Measurements from ENCODE around the gene PCDHA11.
"Not testable (repeated sequence)": the region's sequence is repeated elsewhere in the genome, so short reads cannot be mapped to it uniquely, and the experiment has no call there.

The PCDHA11 gene, protein sequence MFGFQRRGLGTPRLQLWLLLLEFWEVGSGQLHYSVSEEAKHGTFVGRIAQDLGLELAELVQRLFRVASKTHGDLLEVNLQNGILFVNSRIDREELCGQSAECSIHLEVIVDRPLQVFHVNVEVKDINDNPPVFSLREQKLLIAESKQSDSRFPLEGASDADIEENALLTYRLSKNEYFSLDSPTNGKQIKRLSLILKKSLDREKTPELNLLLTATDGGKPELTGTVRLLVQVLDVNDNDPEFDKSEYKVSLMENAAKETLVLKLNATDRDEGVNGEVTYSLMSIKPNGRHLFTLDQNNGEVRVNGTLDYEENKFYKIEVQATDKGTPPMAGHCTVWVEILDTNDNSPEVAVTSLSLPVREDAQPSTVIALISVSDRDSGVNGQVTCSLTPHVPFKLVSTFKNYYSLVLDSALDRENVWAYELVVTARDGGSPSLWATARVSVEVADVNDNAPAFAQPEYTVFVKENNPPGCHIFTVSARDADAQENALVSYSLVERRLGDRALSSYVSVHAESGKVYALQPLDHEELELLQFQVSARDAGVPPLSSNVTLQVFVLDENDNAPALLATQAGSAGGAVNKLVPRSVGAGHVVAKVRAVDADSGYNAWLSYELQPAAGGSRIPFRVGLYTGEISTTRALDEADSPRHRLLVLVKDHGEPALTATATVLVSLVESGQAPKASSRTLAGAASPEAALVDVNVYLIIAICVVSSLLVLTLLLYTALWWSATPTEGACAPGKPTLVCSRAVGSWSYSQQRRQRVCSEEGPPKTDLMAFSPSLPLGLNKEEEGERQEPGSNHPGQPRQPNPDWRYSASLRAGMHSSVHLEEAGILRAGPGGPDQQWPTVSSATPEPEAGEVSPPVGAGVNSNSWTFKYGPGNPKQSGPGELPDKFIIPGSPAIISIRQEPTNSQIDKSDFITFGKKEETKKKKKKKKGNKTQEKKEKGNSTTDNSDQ

GRCh38 chr5:140868721-140869554, at the start of gene PCDHA11:
PCDHA11 (plus strand) TSS chr5:140868957; CDS start chr5:140869104, 147 bp downstream.
- ATAC-seq (replicated peaks; ENCODE audit: extremely low read depth, poor library complexity, severe bottlenecking) (no peak), DNase-seq (ENCODE audit: low spot score in 2 of 2) (no peak)
- no peaks in the 10 kb centered on the region for H3K9me3 Mint-ChIP-seq
- H3K36me3 Mint-ChIP-seq (ENCODE audit: insufficient read depth): no peaks in the 10 kb centered on the region
- H3K4me3 Mint-ChIP-seq: no peak within 1 kb of the TSS
- H3K4me1 Mint-ChIP-seq: no peaks in the 10 kb centered on the region
- H3K27ac Mint-ChIP-seq (ENCODE audit: low read depth): no peak within 1 kb of the TSS
- peaks cover 11% of the 10 kb centered on the region for H3K27me3 Mint-ChIP-seq

DNA sequence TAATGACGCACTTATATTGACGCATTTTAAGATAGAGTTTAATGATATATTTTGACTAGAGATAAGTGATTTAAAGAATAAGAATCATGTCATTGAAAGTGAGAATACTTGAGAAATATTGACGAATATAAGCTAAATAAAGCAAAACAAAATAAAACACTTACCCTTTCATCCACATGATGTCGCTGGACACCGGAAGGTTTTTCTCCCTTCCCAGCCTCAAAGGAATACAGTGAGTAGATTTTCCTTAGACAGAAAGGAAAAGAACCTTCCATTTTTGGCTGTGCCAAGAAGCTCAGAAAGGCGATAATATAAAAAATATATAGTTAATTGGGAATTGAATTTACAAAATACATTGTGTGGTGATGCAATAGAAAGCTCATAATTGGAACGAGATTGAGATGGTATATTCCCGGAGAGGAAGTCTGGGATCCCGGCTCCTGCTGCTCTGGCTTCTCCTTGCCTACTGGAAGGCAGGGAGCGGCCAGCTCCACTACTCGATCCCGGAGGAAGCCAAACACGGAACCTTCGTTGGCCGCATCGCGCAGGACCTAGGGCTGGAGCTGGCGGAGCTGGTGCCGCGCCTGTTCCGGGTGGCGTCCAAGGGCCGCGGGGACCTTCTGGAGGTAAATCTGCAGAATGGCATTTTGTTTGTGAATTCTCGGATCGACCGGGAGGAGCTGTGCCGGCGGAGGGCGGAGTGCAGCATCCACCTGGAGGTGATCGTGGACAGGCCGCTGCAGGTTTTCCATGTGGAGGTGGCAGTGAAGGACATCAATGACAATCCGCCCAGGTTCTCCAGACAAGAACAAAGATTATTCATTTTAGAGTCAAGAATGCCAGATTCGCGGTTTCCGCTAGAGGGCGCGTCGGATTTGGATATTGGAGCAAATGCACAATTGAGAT, 47.1 kb upstream of the PCDHA11 start, which contains the start of gene PCDHA5:
PCDHA5 (plus strand) TSS at position 239 of the 906 bp plus-strand sequence.
- no peak for DNase-seq (ENCODE audit: low spot score in 2 of 2)
- Mint-ChIP-seq H3K4me3 (no peak within 1 kb of the TSS), H3K27me3 (peaks cover 14% of the 10 kb centered on the region), H3K9me3 (peaks cover 2% of the 10 kb centered on the region), H3K27ac (ENCODE audit: low read depth) (no peak within 1 kb of the TSS), H3K36me3 (ENCODE audit: insufficient read depth) (no peaks in the 10 kb centered on the region), H3K4me1 (no peaks in the 10 kb centered on the region)
- no peak for ATAC-seq (replicated peaks; ENCODE audit: extremely low read depth, poor library complexity, severe bottlenecking)

DNA sequence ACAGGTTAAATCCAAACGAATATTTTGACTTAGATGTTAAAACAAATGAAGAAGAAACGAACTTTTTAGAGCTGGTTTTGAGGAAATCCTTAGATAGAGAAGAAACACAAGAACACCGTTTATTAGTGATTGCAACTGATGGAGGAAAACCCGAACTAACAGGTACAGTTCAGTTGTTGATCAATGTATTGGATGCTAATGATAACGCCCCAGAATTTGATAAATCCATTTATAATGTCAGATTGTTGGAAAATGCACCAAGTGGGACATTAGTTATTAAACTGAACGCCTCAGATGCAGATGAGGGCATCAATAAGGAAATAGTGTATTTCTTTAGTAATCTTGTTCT, 46.5 kb upstream of the PCDHA11 start:
- Mint-ChIP-seq H3K4me3 (no peak overlapping the region), H3K27ac (ENCODE audit: low read depth) (no peak overlapping the region), H3K27me3 (peaks cover 15% of the 10 kb centered on the region), H3K4me1 (no peaks in the 10 kb centered on the region), H3K36me3 (ENCODE audit: insufficient read depth) (no peaks in the 10 kb centered on the region), H3K9me3 (no peaks in the 10 kb centered on the region)
- DNase-seq (ENCODE audit: low spot score in 2 of 2): no peak
- no peak for ATAC-seq (replicated peaks; ENCODE audit: extremely low read depth, poor library complexity, severe bottlenecking)

GRCh38 chr5:140822969-140823368, 45.8 kb upstream of the PCDHA11 start:
- ATAC-seq (replicated peaks; ENCODE audit: extremely low read depth, poor library complexity, severe bottlenecking); H3K4me1 Mint-ChIP-seq; H3K27ac Mint-ChIP-seq (ENCODE audit: low read depth); H3K4me3 Mint-ChIP-seq; H3K36me3 Mint-ChIP-seq (ENCODE audit: insufficient read depth); DNase-seq (ENCODE audit: low spot score in 2 of 2); H3K9me3 Mint-ChIP-seq: not testable (repeated sequence)
- peaks cover 22% of the 10 kb centered on the region for H3K27me3 Mint-ChIP-seq

- peaks cover 25% of the 10 kb centered on the region for H3K27me3 Mint-ChIP-seq
- no peak overlapping the region for H3K4me3 Mint-ChIP-seq
- H3K27ac Mint-ChIP-seq (ENCODE audit: low read depth): no peak overlapping the region
- no peaks in the 10 kb centered on the region for H3K9me3 Mint-ChIP-seq
- H3K36me3 Mint-ChIP-seq (ENCODE audit: insufficient read depth): no peaks in the 10 kb centered on the region
- DNase-seq (ENCODE audit: low spot score in 2 of 2) (no peak), ATAC-seq (replicated peaks; ENCODE audit: extremely low read depth, poor library complexity, severe bottlenecking) (no peak)
- no peaks in the 10 kb centered on the region for H3K4me1 Mint-ChIP-seq
Measured at GRCh38 chr5:140823475-140823874, 45.3 kb upstream of the PCDHA11 start.

DNA sequence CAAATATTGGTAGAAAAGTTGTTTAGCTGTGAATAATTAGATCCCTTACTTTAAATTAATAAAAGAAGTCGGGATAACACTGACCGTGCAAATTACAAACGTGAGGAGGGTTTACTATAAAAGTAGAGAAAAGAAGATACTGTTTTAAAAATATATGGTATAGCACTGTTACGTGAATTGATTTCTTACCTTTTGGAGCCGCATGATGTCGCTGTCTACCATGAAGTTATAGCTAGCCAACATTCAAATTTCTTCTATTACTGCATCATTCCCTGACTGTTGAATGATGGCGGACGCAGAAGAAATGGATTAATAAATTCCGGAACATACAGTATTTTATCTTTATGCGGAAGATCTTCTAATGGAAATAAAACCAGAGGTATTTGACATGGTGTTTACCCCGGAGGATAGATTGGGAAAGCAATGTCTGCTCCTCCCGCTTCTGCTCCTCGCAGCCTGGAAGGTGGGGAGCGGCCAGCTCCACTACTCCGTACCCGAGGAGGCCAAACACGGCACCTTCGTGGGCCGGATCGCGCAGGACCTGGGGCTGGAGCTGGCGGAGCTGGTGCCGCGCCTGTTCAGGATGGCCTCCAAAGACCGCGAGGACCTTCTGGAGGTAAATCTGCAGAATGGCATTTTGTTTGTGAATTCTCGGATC, 40.9 kb upstream of the PCDHA11 start, which contains the start of gene PCDHA6:
PCDHA6 (plus strand) TSS at position 257 of the 658 bp plus-strand sequence; CDS start at position 389, 132 bp downstream.
- Mint-ChIP-seq H3K36me3 (ENCODE audit: insufficient read depth) (no peaks in the 10 kb centered on the region), H3K27me3 (peaks cover 44% of the 10 kb centered on the region), H3K9me3 (no peaks in the 10 kb centered on the region), H3K4me1 (no peaks in the 10 kb centered on the region), H3K27ac (ENCODE audit: low read depth) (no peak within 1 kb of the TSS), H3K4me3 (no peak within 1 kb of the TSS)
- ATAC-seq (replicated peaks; ENCODE audit: extremely low read depth, poor library complexity, severe bottlenecking) (no peak), DNase-seq (ENCODE audit: low spot score in 2 of 2) (no peak)

DNA sequence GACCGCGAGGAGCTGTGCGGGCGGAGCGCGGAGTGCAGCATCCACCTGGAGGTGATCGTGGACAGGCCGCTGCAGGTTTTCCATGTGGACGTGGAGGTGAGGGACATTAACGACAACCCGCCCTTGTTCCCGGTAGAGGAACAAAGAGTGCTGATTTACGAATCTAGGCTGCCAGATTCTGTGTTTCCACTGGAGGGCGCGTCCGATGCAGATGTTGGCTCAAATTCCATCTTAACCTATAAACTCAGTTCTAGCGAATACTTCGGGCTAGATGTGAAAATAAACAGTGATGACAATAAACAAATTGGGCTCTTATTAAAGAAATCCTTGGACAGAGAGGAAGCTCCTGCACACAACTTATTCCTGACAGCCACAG, 40.4 kb upstream of the PCDHA11 start:
- ATAC-seq (replicated peaks; ENCODE audit: extremely low read depth, poor library complexity, severe bottlenecking) (no peak), DNase-seq (ENCODE audit: low spot score in 2 of 2) (no peak)
- H3K4me1 Mint-ChIP-seq: no peaks in the 10 kb centered on the region
- no peaks in the 10 kb centered on the region for H3K9me3 Mint-ChIP-seq
- H3K36me3 Mint-ChIP-seq (ENCODE audit: insufficient read depth): no peaks in the 10 kb centered on the region
- H3K4me3 Mint-ChIP-seq: no peak overlapping the region
- H3K27ac Mint-ChIP-seq (ENCODE audit: low read depth): no peak overlapping the region
- H3K27me3 Mint-ChIP-seq: peaks cover 49% of the 10 kb centered on the region

DNA sequence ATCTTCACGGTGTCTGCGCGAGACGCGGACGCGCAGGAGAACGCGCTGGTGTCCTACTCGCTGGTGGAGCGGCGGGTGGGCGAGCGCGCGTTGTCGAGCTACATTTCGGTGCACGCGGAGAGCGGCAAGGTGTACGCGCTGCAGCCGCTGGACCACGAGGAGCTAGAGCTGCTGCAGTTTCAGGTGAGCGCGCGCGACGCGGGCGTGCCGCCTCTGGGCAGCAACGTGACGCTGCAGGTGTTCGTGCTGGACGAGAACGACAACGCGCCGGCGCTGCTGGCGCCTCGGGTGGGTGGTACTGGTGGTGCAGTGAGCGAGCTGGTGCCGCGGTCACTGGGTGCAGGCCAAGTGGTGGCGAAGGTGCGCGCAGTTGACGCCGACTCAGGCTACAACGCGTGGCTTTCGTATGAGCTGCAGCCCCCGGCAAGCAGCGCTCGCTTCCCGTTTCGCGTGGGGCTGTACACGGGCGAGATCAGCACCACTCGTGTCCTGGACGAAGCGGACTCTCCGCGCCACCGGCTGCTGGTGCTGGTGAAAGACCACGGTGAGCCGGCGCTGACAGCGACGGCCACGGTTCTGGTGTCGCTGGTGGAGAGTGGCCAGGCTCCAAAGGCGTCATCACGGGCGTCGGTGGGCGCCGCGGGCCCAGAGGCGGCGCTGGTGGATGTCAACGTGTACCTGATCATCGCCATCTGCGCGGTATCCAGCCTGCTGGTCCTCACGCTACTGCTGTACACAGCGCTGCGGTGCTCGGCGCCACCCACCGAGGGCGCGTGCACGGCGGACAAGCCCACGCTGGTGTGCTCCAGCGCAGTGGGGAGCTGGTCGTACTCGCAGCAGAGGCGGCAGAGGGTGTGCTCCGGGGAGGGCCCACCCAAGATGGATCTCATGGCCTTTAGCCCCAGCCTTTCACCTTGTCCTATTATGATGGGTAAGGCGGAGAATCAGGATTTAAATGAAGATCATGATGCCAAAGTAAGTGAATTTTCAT, 39.0 kb upstream of the PCDHA11 start:
- H3K9me3 Mint-ChIP-seq; DNase-seq (ENCODE audit: low spot score in 2 of 2); H3K27ac Mint-ChIP-seq (ENCODE audit: low read depth); ATAC-seq (replicated peaks; ENCODE audit: extremely low read depth, poor library complexity, severe bottlenecking); H3K4me3 Mint-ChIP-seq; H3K4me1 Mint-ChIP-seq; H3K36me3 Mint-ChIP-seq (ENCODE audit: insufficient read depth): not testable (repeated sequence)
- peaks cover 50% of the 10 kb centered on the region for H3K27me3 Mint-ChIP-seq

- no peak for ATAC-seq (replicated peaks; ENCODE audit: extremely low read depth, poor library complexity, severe bottlenecking)
- peaks cover 3% of the 10 kb centered on the region for H3K36me3 Mint-ChIP-seq (ENCODE audit: insufficient read depth)
- H3K4me3 Mint-ChIP-seq: no peak within 1 kb of the TSS
- H3K4me1 Mint-ChIP-seq: no peaks in the 10 kb centered on the region
- H3K27ac Mint-ChIP-seq (ENCODE audit: low read depth): no peak within 1 kb of the TSS
- no peaks in the 10 kb centered on the region for H3K9me3 Mint-ChIP-seq
- no peak for DNase-seq (ENCODE audit: low spot score in 2 of 2)
- H3K27me3 Mint-ChIP-seq: peaks cover 25% of the 10 kb centered on the region
Measured at GRCh38 chr5:140833993-140834392, 34.8 kb upstream of the PCDHA11 start, which contains the start of gene PCDHA7. PCDHA7 (plus strand) TSS chr5:140834269; CDS start chr5:140834384, 115 bp downstream.

- H3K9me3 Mint-ChIP-seq; ATAC-seq (replicated peaks; ENCODE audit: extremely low read depth, poor library complexity, severe bottlenecking); H3K4me1 Mint-ChIP-seq; DNase-seq (ENCODE audit: low spot score in 2 of 2); H3K4me3 Mint-ChIP-seq; H3K36me3 Mint-ChIP-seq (ENCODE audit: insufficient read depth); H3K27ac Mint-ChIP-seq (ENCODE audit: low read depth): not testable (repeated sequence)
- peaks cover 29% of the 10 kb centered on the region for H3K27me3 Mint-ChIP-seq
Measured at GRCh38 chr5:140834439-140835008, 34.2 kb upstream of the PCDHA11 start.
